Endometrial microvascular endothelial cells (primary cell): Measurements from ENCODE around the gene SDK2. TPM values are rescaled to one million over a fixed set of nuclear protein-coding genes. Genes with fewer than 3 reads are reported as not detected.
"Not testable (repeated sequence)": the region's sequence is repeated elsewhere in the genome, so short reads cannot be mapped to it uniquely, and the experiment has no call there.

Source experiments
- in situ Hi-C: cut with HindIII; loops from 2 replicates; pipeline ENCODE4 v1.10.0; 2017; ENCODE audit warnings: low sequenced_read_pairs, low pct_unique_long_range_greater_than_20kb; ENCODE audit errors: inconsistent ontology term
- total RNA-seq: library from RNA; depleted of rRNA; stranded (reverse); fragments of >200 nt; gene quantifications from one replicate; pipeline ENCODE4 v1.2.3, GENCODE V29; 2015; ENCODE audit errors: inconsistent ontology term

Gene SDK2
- total RNA-seq, 1 donor from 2014 or later: not detected

- in situ Hi-C loops: no loop called here
Observed at GRCh38 chr17:73455050-73455687, 189.1 kb downstream of the SDK2 start.

- in situ Hi-C loops: not testable (repeated sequence)
Observed at GRCh38 chr17:73453494-73453893, 190.8 kb downstream of the SDK2 start.

- in situ Hi-C loops: no loop called here
Observed at GRCh38 chr17:73453090-73453489, 191.2 kb downstream of the SDK2 start.

- in situ Hi-C loops: no loop called here
Observed at GRCh38 chr17:73452009-73452408, 192.2 kb downstream of the SDK2 start.

GRCh38 chr17:73447319-73447718, 196.9 kb downstream of the SDK2 start:
- in situ Hi-C loops: no loop called here

GRCh38 chr17:73446617-73447016, 197.6 kb downstream of the SDK2 start:
- in situ Hi-C loops: no loop called here

GRCh38 chr17:73445466-73445865, 198.8 kb downstream of the SDK2 start:
- in situ Hi-C loops: no loop called here

GRCh38 chr17:73444021-73444420, 200.2 kb downstream of the SDK2 start:
- in situ Hi-C loops: no loop called here

- in situ Hi-C loops: no loop called here
Observed at GRCh38 chr17:73439597-73439996, 204.6 kb downstream of the SDK2 start.

- in situ Hi-C loops: no loop called here
Observed at GRCh38 chr17:73437826-73438225, 206.4 kb downstream of the SDK2 start.

GRCh38 chr17:73436954-73437353, 207.3 kb downstream of the SDK2 start:
- in situ Hi-C loops: no loop called here

- in situ Hi-C loops: no loop called here
Observed at GRCh38 chr17:73435412-73435811, 208.8 kb downstream of the SDK2 start.

GRCh38 chr17:73434154-73434553, 210.1 kb downstream of the SDK2 start:
- in situ Hi-C loops: no loop called here

- in situ Hi-C loops: no loop called here
Observed at GRCh38 chr17:73433501-73433900, 210.7 kb downstream of the SDK2 start.

- in situ Hi-C loops: no loop called here
Observed at GRCh38 chr17:73432624-73433190, 211.5 kb downstream of the SDK2 start.

- in situ Hi-C loops: no loop called here
Observed at GRCh38 chr17:73431401-73432205, 212.6 kb downstream of the SDK2 start.

- in situ Hi-C loops: no loop called here
Observed at GRCh38 chr17:73430848-73431247, 213.4 kb downstream of the SDK2 start.

- in situ Hi-C loops: no loop called here
Observed at GRCh38 chr17:73430165-73430680, 214.0 kb downstream of the SDK2 start.

- in situ Hi-C loops: no loop called here
Observed at GRCh38 chr17:73429440-73430164, 214.6 kb downstream of the SDK2 start.
